GM18507 (cell line): ENCODE measurements around the gene USP34.
"Not testable (repeated sequence)": the region's sequence is repeated elsewhere in the genome, so short reads cannot be mapped to it uniquely, and the experiment has no call there.

Experiments used
- DNase-seq: peaks from one replicate; pipeline ENCODE4 v3.0.0; 2011; ENCODE audit warnings: low read depth; ENCODE audit not compliant: insufficient read length; ENCODE audit errors: extremely low spot score
- FAIRE-seq: peaks from 2 replicates; lab custom pipeline; 2011; peaks lifted over from hg19 to GRCh38; lab: Jason Lieb, UNC

USP34 gene

DNA sequence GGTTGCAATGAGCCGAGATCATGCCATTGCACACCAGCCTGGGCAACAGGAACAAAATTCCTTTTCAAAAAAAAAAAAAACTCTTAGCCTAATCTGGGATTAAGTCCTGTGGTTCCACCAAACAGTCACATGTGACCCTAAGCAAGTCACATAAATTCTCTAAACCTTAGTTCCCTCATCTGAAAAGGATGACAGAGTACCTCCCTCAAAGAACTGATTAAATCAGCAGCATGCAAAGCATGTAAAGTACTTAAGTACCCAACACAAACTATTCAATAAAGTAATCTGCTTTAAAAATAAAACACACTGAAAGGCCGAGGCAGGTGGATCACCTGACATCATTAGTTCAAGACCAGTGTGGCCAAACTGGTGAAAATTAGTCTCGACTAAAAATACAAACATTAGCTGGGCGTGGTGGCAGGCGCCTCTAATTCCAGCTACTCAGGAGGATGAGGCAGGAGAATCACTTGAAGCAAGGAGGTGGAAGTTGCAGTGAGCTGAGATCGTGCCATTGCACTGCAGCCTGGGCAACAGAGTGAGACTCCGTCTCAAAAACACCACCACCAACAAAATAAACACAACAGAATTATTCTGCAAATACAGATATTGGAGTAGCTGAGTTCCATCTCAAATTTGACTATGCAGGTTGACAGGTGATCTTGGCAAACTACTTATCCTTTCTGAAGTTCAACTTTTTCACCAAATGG is 7.0 kb downstream of the USP34 start:
- no peak for DNase-seq
- no peak for FAIRE-seq

DNA sequence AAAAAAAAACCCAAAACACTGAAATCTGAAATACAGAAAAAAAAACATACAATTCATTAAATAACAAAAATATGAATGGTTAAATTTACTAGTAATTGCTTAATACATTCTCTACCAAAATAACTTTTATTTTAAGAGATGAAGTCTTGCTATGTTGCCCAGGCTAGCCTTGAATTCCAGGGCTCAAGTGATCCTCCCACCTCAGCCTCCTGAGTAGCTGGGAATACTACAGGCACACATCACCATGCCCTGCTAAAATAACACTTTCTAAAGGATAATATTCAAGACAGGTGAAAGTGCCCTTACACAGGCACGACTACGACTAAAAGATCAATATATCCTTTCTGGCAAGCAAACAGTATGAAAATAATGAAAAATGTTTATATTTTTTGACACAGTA is 9.5 kb downstream of the USP34 start:
- DNase-seq (no peak), FAIRE-seq (no peak)

DNA sequence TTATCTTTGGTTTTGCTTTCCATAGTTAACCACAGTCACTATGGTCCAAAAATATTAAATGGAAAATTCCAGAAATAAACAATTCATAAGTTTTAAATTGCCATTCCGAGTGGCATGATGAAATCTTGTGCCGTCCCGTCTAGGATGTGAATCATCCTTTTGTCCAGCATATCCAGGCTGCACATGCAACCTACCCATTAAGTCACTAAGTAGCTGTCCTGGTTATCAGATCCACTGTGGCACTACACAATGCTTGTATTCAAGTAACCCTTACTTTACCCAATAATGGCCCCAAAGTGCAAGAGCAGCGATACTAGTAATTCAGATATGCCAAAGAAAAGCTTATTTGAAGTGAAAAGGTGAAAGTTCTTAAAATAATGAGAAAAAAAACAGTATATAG is 10.7 kb downstream of the USP34 start:
- DNase-seq: no peak
- FAIRE-seq: no peak

DNA sequence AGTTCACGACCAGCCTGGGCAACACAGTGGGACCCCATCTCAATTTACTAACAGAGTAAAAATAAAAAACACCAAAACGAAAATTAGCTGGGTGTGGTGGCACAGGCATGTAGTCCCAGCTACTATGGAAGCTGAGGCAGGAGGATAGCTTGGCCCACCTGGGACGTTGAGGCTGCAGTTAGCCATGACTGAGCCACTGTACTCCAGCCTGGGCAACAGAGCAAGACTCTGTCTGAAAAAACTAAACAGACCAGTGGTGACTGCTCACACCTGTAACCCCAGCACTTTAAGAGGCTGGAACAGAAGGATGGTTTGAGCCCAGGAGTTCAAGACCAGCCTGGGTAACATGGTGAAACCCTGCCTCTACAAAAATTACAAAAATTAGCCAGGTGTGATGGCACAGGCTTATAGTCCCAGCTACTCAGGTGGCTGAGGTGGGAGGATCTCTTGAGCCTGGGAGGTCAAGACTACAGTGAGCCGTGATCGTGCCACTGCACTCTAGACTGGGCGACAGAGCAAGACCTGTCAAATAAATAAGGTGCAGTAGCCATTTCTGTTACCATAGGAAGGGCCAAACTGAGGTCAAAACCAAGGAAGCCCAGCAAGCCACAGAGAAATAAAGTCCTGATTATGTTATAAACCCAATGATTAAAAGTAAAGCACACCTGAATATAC is 14.0 kb downstream of the USP34 start:
- no peak for DNase-seq
- no peak for FAIRE-seq

DNA sequence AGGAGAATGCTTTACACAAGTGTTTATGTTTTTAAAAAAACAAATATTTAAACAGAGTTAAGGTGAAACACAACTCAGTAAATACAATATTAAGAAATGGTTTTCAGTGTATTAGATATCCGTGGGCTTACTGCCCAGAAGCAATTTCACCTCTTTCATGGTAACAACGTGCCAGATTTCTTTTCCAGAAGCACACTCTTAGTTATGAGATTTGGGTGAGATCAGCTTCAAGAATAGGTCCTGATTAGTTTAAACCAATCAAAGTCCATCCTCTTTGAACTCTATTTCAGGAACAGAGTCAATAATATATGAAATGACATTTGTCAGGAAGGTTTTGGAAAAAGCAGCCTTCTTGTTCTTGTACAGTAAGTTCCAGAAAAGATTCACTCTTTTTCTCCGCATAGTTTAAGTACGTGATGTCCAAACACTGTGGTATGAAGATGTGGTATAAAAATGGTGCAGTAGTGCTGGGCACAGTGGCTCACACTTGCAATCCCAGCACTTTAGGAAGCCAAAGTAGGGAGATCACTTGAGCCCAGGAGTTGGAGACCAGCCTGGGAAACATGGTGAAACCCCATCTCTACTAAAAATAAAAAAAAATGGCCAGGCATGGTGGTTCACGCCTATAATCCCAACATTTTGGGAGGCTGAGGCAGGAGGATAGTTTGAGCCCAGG is 14.7 kb downstream of the USP34 start:
- FAIRE-seq: no peak
- DNase-seq: no peak

DNA sequence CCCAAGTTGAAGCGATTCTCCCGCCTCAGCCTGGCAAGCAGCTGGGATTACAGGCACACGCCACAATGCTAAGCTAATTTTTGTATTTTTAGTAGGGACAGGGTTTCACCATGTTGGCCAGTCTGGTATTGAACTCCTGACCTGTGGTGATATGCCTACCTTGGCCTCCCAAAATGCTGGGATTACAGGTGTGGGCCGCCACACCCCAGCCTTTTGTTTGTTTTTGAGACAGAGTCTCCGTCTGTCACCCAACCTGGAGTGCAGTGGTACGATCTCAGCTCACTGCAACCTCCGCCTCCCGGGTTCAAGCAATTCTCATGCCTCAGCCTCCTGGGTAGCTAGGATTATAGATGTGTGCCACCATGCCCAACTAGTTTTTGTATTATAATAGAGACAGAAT is 15.9 kb downstream of the USP34 start:
- DNase-seq, FAIRE-seq: not testable (repeated sequence)

DNA sequence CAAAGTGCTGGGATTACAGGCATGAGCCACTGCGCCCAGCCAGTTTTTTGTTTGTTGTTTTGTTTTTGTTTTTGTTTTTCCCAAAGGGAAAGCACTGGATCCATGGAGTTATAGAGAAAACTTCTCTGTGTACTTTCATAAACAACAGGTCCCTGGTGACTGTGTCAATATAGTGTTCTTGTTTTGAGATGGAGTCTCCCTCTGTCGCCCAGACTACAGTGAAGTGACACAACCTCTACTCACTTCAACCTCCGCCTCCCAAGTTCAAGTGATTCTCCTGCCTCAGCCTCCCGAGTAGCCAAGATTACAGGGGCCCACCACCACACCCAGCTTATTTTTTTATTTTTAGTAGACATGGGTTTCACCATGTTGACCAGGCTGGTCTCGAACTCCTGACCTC is 16.5 kb downstream of the USP34 start:
- FAIRE-seq: no peak
- no peak for DNase-seq

DNA sequence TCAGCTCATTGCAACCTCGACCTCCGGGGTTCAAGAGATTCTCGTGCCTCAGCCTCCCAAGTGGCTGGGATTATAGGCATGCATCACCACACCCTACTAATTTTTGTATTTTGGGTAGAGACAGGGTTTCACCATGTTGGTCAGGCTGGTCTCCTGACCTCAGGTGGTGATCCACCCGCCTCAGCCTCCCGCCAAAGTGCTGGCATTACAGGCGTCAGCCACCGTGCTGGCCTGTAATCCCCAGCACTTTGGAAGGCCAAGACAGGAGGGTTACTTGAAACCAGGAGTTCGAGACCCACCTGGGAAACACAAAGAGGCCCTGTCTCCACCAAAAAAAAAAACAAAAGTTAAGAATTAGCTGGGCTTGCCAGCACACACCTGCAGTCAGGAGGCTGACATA is 18.5 kb downstream of the USP34 start:
- DNase-seq (no peak), FAIRE-seq (no peak)

DNA sequence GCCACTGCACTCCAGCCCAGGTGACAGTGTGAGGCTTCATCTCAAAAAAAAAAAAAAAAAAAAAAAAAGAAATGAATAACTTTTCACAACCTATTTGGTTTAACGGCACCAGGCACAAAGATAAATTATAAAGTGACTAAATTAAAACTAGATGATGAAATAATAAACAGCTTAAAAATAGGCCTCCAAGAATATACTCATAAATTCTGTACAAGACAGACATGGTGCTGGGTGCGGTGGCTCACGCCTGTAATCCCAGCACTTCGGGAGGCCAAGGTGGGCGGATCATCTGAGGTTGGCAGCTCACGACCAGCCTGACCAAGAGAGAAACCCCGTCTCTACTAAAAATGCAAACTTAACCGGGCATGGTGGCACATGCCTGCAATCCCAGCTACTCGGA is 19.7 kb downstream of the USP34 start:
- no peak for FAIRE-seq
- DNase-seq: no peak

DNA sequence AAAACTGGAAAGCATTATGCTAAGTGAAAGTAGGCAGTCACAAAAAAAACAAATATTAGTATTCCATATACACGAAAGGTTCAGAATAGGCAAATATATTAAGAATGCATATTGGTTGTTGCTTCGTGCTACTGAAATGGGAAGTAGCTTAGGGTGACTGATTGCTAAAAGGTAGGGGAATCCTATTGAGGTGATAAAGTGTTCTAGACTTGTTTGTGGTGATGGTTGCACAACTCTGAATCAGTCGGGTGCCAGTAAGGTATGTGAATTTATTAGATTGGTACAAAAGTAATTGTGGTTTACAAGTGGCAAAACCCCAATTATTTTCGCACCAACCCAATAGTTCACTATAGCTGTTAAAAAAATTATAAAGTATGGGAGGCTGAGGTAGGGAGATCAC is 20.7 kb downstream of the USP34 start:
- DNase-seq (no peak), FAIRE-seq (peak; percentile 29)

DNA sequence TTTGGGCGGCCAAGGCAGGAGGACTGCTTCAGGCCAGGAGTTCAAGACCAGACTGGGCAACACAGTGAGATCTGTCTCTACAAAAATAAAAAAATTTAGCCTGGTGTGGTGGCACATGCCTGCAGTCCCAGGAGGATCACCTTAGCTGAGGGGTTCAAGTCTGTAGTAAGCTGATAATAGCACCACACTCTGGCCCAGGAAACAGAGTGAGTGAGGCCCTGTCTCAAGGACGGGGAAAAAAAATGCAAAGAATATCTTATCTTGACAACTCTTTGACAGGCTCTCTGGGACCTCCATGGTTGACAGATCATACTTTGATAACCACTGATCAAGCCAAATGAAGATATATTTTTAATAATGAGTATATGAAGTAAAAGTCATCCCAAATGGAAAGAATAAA is 22.7 kb downstream of the USP34 start:
- no peak for FAIRE-seq

DNA sequence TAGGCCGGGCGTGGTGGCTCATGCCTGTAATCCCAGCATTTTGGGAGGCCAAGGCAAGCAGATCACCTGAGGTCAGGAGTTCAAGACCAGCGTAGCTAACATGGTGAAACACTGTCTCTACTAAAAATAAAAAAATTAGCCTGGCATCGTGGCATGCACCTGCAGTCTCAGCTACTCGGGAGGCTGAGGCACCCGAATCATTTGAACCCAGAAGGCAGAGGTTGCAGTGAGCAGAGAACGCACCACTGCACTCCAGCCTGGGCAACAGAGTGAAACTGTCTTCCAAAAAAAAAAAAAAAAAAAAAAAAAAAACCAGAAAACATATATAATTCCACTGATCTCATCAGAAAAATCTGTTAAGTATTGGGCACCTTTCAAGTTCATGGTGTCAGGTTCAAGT is 23.9 kb downstream of the USP34 start:
- not testable (repeated sequence) for FAIRE-seq, DNase-seq

More for the DNA sequence above, 22.7 kb downstream of the USP34 start:
- DNase-seq: no peak

DNA sequence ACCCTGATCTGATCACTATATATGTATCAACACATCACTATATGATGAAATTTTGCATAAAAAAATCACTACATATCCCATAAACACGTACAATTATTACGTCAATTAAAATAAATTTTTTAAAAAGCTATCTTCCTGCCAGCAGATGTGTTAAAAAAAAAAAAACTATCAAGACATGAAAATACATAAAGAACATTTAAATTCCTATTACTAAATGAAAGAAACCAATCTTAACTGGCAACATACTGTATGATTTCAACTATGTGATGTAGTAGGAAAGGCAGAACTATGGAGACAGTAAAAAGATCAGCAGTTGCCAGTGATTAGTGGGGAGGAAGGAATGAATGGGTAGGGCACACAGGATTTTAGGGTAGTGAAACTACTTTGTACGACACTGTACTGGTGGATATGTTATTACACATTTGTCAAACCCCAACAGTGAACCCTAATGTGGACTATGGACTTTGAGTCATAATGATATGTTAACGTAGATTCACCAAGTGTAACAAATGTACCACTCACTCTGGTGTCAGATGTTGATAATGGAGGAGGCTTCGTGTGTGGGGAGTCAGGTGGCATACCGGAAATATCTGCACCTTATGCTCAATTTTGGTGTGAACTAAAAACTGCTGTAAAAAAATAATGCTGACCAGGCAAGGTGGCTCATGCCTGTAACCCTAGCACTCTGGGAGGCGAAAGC is 27.4 kb downstream of the USP34 start:
- peak; percentile 92 for FAIRE-seq

DNA sequence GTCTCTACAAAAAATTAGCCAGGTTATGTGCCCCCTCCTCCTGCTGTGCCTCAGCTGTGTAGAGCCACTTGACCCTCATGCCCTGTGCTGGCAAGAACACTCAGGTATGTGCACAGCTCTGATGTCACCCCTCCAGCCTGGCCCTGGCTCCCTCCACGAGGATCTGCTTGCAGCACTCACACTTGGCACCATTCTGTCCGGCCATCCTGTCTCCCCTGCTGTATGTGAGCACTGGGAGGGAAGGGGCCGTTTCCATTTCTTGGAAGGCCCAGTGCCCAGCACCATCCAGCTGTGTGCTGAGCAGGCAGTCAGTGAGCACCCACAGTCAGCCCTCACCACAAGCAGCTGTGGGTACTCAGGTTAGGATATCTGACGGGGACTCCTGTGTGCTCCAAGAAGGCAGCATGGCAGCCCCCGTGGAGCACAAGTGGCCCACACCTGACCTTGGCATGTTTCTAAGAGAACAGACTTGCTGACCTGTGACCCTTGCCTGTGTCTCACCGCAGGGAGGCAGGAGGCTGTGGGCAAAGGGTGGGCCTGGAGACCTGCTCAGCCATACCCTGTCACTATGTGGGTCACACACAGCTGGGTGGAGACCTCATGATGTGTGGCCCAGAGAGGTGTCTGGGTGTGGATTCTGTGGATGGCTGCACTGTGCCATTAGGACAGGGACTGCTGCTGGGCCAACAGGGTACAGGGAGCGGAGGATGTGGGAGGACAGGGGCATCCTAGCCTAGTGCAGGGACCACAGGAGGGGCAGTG is 31.5 kb downstream of the USP34 start:
- no peak for DNase-seq

More for the DNA sequence above, 27.4 kb downstream of the USP34 start:
- DNase-seq: no peak

DNA sequence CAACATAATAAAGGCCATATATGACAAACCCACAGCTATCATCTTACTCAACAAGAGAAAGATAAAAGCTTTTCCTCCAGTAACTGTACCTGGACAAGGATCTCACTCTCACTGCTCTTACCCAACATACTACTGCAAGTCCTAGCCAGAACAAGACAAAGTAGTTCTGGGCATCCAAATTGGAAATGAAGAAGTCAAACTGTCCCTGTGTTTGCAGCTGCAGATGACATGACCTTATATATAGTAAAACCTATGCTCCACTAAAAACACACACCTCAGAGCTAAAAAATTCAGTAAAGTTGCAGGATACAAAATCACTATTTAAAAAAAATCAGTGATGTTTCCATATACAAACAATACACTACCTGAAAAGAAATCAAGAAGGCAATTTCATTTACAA is 32.2 kb downstream of the USP34 start:
- FAIRE-seq: no peak
- DNase-seq: no peak

More for the DNA sequence above, 31.5 kb downstream of the USP34 start:
- FAIRE-seq: no peak

DNA sequence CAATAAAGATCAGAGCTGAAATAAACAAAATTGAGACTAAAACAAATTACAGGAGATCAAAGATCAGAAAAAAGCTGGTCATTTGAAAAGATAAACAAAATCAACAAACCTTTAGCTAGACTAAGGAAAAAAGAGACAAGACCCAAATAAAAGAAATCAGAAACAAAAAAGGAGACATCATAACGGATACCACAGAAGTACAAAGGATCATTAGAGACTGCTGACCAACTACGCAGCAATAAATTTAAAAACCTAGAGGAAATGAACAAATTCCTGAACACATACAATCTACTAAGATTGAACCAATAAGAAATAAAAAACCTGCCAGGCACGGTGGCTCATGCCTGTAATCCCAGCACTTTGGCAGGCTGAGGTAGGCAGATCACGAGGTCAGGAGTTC is 33.7 kb downstream of the USP34 start:
- DNase-seq (no peak), FAIRE-seq (no peak)

DNA sequence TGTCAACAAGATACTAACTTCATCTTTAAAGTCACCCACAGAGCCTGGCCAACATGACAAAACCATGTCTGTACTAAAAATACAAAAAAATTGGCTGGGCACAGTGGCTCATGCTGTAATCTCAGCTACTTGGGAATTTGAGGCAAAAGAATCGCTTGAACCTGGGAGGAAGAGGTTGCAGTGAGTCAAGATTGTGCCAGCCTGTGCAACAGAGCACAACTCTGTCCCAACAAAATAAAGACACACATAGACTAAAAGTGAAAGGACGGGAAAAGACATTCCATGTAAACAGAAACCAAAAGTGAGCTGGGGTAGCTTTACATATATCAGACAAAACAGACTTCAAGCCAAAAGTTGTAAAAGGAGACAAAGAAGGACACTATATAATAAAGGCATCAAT is 34.8 kb downstream of the USP34 start:
- DNase-seq (no peak), FAIRE-seq (peak; percentile 12)

DNA sequence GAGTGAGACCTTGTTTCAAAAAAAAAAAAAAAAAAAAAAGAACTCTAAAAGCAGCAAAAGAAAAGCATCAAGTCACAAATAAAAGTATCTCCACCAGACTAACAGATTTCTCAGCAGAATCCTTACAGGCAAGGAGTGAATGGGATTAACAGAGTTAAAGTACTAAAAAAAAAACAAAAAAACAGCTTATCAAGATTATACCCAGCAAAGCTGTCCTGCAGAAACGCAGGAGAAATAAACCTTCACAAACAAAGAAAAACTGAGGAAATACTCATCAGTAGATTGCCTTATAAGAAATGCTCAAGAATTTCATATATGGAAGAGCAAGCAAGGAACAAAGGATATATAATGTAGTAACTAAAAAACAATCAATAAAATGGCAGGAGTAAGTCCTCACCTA is 35.6 kb downstream of the USP34 start:
- DNase-seq: no peak
- FAIRE-seq: no peak

DNA sequence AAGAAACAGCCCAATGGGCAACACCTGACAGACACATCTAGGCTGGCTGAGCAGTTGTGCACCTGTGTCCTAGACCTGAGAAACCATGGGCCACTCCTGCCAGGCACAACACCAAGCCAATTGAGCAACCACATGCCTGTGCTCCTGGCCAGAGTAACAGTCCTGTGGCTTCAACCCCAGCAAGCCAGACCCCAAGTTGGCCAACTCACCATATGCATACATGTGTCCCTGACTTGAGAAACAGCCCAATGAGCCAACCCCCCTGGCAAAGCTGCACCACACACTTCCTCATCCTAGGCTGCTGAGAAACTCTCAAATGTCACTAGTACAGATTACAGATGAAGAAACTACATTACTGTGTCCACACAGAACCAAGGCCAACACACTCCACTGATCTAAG is 36.6 kb downstream of the USP34 start:
- FAIRE-seq (no peak), DNase-seq (no peak)

DNA sequence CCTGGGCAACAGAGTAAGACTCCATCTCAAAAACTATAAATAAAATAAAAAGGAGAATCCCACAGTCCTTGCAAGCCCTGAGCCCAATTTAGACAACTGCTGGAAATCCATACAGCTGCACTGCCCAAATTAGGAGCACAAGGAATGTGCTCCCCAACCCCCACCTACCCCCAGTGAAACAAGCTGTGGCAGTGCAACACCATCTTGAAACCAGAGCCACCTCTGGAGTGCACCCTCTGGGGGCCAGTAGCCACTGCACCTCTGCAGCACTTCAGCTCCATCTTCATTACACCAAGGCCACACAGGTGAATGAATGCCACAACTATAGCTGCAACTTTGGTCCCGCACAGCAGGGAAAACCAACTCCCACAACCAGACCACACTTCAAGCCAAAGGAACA is 37.3 kb downstream of the USP34 start:
- FAIRE-seq (no peak), DNase-seq (no peak)
